ENCODE data around the gene LAMB1.
"Not testable (repeated sequence)": the region's sequence is repeated elsewhere in the genome, so short reads cannot be mapped to it uniquely, and the experiment has no call there.

LAMB1 gene

GRCh38 chr7:108033309-108033708 is 30.3 kb upstream of the LAMB1 start:
- ATAC-seq (replicated peaks; ENCODE audit: extremely low read depth, poor library complexity, severe bottlenecking); H3K9me3 Mint-ChIP-seq; H3K4me1 Mint-ChIP-seq; H3K27ac Mint-ChIP-seq (ENCODE audit: low read depth); DNase-seq (ENCODE audit: low spot score in 2 of 2); H3K36me3 Mint-ChIP-seq (ENCODE audit: insufficient read depth): not testable (repeated sequence)
- peaks cover 15% of the 10 kb centered on the region for H3K27me3 Mint-ChIP-seq
- H3K4me3 Mint-ChIP-seq: peak overlapping the region; percentile 19

- ATAC-seq (replicated peaks; ENCODE audit: extremely low read depth, poor library complexity, severe bottlenecking): no peak
- H3K27me3 Mint-ChIP-seq: peaks cover 15% of the 10 kb centered on the region
- no peaks in the 10 kb centered on the region for H3K9me3 Mint-ChIP-seq
- H3K36me3 Mint-ChIP-seq (ENCODE audit: insufficient read depth): no peaks in the 10 kb centered on the region
- H3K4me3 Mint-ChIP-seq: no peak overlapping the region
- no peak for DNase-seq (ENCODE audit: low spot score in 2 of 2)
- no peaks in the 10 kb centered on the region for H3K4me1 Mint-ChIP-seq
- H3K27ac Mint-ChIP-seq (ENCODE audit: low read depth): no peak overlapping the region
Measured at GRCh38 chr7:108030516-108030915, 27.6 kb upstream of the LAMB1 start.

- no peak for DNase-seq (ENCODE audit: low spot score in 2 of 2)
- Mint-ChIP-seq H3K27ac (ENCODE audit: low read depth) (no peak overlapping the region), H3K4me3 (no peak overlapping the region), H3K9me3 (no peaks in the 10 kb centered on the region), H3K36me3 (ENCODE audit: insufficient read depth) (no peaks in the 10 kb centered on the region), H3K4me1 (no peaks in the 10 kb centered on the region), H3K27me3 (peaks cover 15% of the 10 kb centered on the region)
- no peak for ATAC-seq (replicated peaks; ENCODE audit: extremely low read depth, poor library complexity, severe bottlenecking)
Measured at GRCh38 chr7:108029034-108029433, 26.1 kb upstream of the LAMB1 start.

- Mint-ChIP-seq H3K27me3 (peaks cover 15% of the 10 kb centered on the region), H3K9me3 (no peaks in the 10 kb centered on the region), H3K27ac (ENCODE audit: low read depth) (no peak overlapping the region), H3K4me3 (no peak overlapping the region), H3K36me3 (ENCODE audit: insufficient read depth) (no peaks in the 10 kb centered on the region), H3K4me1 (no peaks in the 10 kb centered on the region)
- DNase-seq (ENCODE audit: low spot score in 2 of 2) (no peak), ATAC-seq (replicated peaks; ENCODE audit: extremely low read depth, poor library complexity, severe bottlenecking) (no peak)
Measured at GRCh38 chr7:108028111-108028510, 25.1 kb upstream of the LAMB1 start.

- Mint-ChIP-seq H3K36me3 (ENCODE audit: insufficient read depth) (no peaks in the 10 kb centered on the region), H3K4me3 (no peak overlapping the region), H3K9me3 (no peaks in the 10 kb centered on the region), H3K27me3 (peaks cover 15% of the 10 kb centered on the region), H3K27ac (ENCODE audit: low read depth) (no peak overlapping the region), H3K4me1 (no peaks in the 10 kb centered on the region)
- no peak for DNase-seq (ENCODE audit: low spot score in 2 of 2)
- ATAC-seq (replicated peaks; ENCODE audit: extremely low read depth, poor library complexity, severe bottlenecking): no peak
Measured at GRCh38 chr7:108027239-108027638, 24.3 kb upstream of the LAMB1 start.

- no peak for ATAC-seq (replicated peaks; ENCODE audit: extremely low read depth, poor library complexity, severe bottlenecking)
- Mint-ChIP-seq H3K4me3 (no peak overlapping the region), H3K36me3 (ENCODE audit: insufficient read depth) (no peaks in the 10 kb centered on the region), H3K27ac (ENCODE audit: low read depth) (no peak overlapping the region), H3K9me3 (no peaks in the 10 kb centered on the region), H3K4me1 (no peaks in the 10 kb centered on the region), H3K27me3 (peaks cover 15% of the 10 kb centered on the region)
- DNase-seq (ENCODE audit: low spot score in 2 of 2): no peak
Measured at GRCh38 chr7:108026647-108027046, 23.7 kb upstream of the LAMB1 start.

GRCh38 chr7:108026116-108026515 is 23.2 kb upstream of the LAMB1 start:
- Mint-ChIP-seq H3K27ac (ENCODE audit: low read depth) (no peak overlapping the region), H3K36me3 (ENCODE audit: insufficient read depth) (no peaks in the 10 kb centered on the region), H3K9me3 (no peaks in the 10 kb centered on the region), H3K27me3 (peaks cover 15% of the 10 kb centered on the region), H3K4me3 (no peak overlapping the region), H3K4me1 (no peaks in the 10 kb centered on the region)
- no peak for ATAC-seq (replicated peaks; ENCODE audit: extremely low read depth, poor library complexity, severe bottlenecking)
- DNase-seq (ENCODE audit: low spot score in 2 of 2): no peak

- no peaks in the 10 kb centered on the region for H3K9me3 Mint-ChIP-seq
- no peak for DNase-seq (ENCODE audit: low spot score in 2 of 2)
- H3K4me1 Mint-ChIP-seq: no peaks in the 10 kb centered on the region
- no peaks in the 10 kb centered on the region for H3K36me3 Mint-ChIP-seq (ENCODE audit: insufficient read depth)
- no peak overlapping the region for H3K27ac Mint-ChIP-seq (ENCODE audit: low read depth)
- ATAC-seq (replicated peaks; ENCODE audit: extremely low read depth, poor library complexity, severe bottlenecking): no peak
- no peak overlapping the region for H3K4me3 Mint-ChIP-seq
- peaks cover 19% of the 10 kb centered on the region for H3K27me3 Mint-ChIP-seq
Measured at GRCh38 chr7:108024538-108024937, 21.6 kb upstream of the LAMB1 start.

- Mint-ChIP-seq H3K9me3 (no peaks in the 10 kb centered on the region), H3K27me3 (peaks cover 35% of the 10 kb centered on the region), H3K4me3 (no peak overlapping the region), H3K27ac (ENCODE audit: low read depth) (no peak overlapping the region), H3K4me1 (no peaks in the 10 kb centered on the region), H3K36me3 (ENCODE audit: insufficient read depth) (no peaks in the 10 kb centered on the region)
- DNase-seq (ENCODE audit: low spot score in 2 of 2): no peak
- no peak for ATAC-seq (replicated peaks; ENCODE audit: extremely low read depth, poor library complexity, severe bottlenecking)
Measured at GRCh38 chr7:108020585-108020984, 17.6 kb upstream of the LAMB1 start.

- ATAC-seq (replicated peaks; ENCODE audit: extremely low read depth, poor library complexity, severe bottlenecking) (no peak), DNase-seq (ENCODE audit: low spot score in 2 of 2) (no peak)
- Mint-ChIP-seq H3K4me3 (no peak overlapping the region), H3K9me3 (no peaks in the 10 kb centered on the region), H3K27me3 (peaks cover 35% of the 10 kb centered on the region), H3K4me1 (no peaks in the 10 kb centered on the region), H3K36me3 (ENCODE audit: insufficient read depth) (no peaks in the 10 kb centered on the region), H3K27ac (ENCODE audit: low read depth) (no peak overlapping the region)
Measured at GRCh38 chr7:108018668-108019067, 15.7 kb upstream of the LAMB1 start.

GRCh38 chr7:108017776-108018151 is 14.8 kb upstream of the LAMB1 start:
- no peaks in the 10 kb centered on the region for H3K4me1 Mint-ChIP-seq
- no peaks in the 10 kb centered on the region for H3K36me3 Mint-ChIP-seq (ENCODE audit: insufficient read depth)
- ATAC-seq (replicated peaks; ENCODE audit: extremely low read depth, poor library complexity, severe bottlenecking): no peak
- H3K4me3 Mint-ChIP-seq: no peak overlapping the region
- no peak overlapping the region for H3K27ac Mint-ChIP-seq (ENCODE audit: low read depth)
- no peaks in the 10 kb centered on the region for H3K9me3 Mint-ChIP-seq
- no peak for DNase-seq (ENCODE audit: low spot score in 2 of 2)
- H3K27me3 Mint-ChIP-seq: peaks cover 40% of the 10 kb centered on the region

GRCh38 chr7:108016841-108017775 is 14.1 kb upstream of the LAMB1 start:
- Mint-ChIP-seq H3K36me3 (ENCODE audit: insufficient read depth) (no peaks in the 10 kb centered on the region), H3K27me3 (peaks cover 45% of the 10 kb centered on the region), H3K9me3 (no peaks in the 10 kb centered on the region), H3K27ac (ENCODE audit: low read depth) (no peak overlapping the region), H3K4me1 (no peaks in the 10 kb centered on the region), H3K4me3 (no peak overlapping the region)
- ATAC-seq (replicated peaks; ENCODE audit: extremely low read depth, poor library complexity, severe bottlenecking) (no peak), DNase-seq (ENCODE audit: low spot score in 2 of 2) (no peak)

- H3K9me3 Mint-ChIP-seq: no peaks in the 10 kb centered on the region
- ATAC-seq (replicated peaks; ENCODE audit: extremely low read depth, poor library complexity, severe bottlenecking) (no peak), DNase-seq (ENCODE audit: low spot score in 2 of 2) (no peak)
- no peak overlapping the region for H3K4me3 Mint-ChIP-seq
- H3K27me3 Mint-ChIP-seq: peaks cover 44% of the 10 kb centered on the region
- no peaks in the 10 kb centered on the region for H3K36me3 Mint-ChIP-seq (ENCODE audit: insufficient read depth)
- H3K27ac Mint-ChIP-seq (ENCODE audit: low read depth): no peak overlapping the region
- H3K4me1 Mint-ChIP-seq: no peaks in the 10 kb centered on the region
Measured at GRCh38 chr7:108015740-108016139, 12.8 kb upstream of the LAMB1 start.

All from central memory CD8-positive, alpha-beta T cell (primary cell).